DND-41 (cell line): ENCODE data around the gene ZDHHC14.

Source experiments
- ATAC-seq: fragments of 200-7000 bp; cut with Tn5 transposase; 3 replicates; pipeline ENCODE4 v1.9.1; 2021; ENCODE audit warnings: low read depth; ENCODE audit not compliant: insufficient read depth
- DNase-seq: peaks from one replicate; pipeline ENCODE4 v3.0.0-alpha.2; 2020
- H2AFZ ChIP-seq: 2 replicates; pipeline ENCODE4 v1.6.0; 2012; ENCODE audit warnings: low read depth, low read length
- H3K27ac ChIP-seq: 2 replicates; pipeline ENCODE4 v1.5.1; 2012; ENCODE audit warnings: low read length, inconsistent platforms
- H3K27me3 ChIP-seq: fragments of 200-600 bp; sonication (generic); 2 replicates; pipeline ENCODE4 v1.6.0; 2012; ENCODE audit warnings: low read length, mild to moderate bottlenecking, inconsistent platforms; ENCODE audit not compliant: insufficient read depth, poor library complexity
- H3K36me3 ChIP-seq: 2 replicates; pipeline ENCODE4 v1.5.1; 2012; ENCODE audit warnings: low read length, inconsistent platforms; ENCODE audit not compliant: insufficient read depth
- H3K4me1 ChIP-seq: 2 replicates; pipeline ENCODE4 v1.5.1; 2012; ENCODE audit warnings: mild to moderate bottlenecking, low read length; ENCODE audit not compliant: insufficient read depth
- H3K4me2 ChIP-seq: 2 replicates; pipeline ENCODE4 v1.6.0; 2012; ENCODE audit warnings: mild to moderate bottlenecking, moderate library complexity, low read length, inconsistent platforms; ENCODE audit not compliant: insufficient read depth
- H3K4me3 ChIP-seq, 2 experiments: fragments of 200-600 bp in 1 of 2; shearing (Covaris generic) in 1 of 2; 2 replicates each; pipeline ENCODE4 v1.5.1; 2012 to 2016; ENCODE audit warnings: inconsistent platforms in 2 of 2, low read length in 2 of 2, mild to moderate bottlenecking in 2 of 2, low read depth in 1 of 2, moderate library complexity in 1 of 2
- H3K79me2 ChIP-seq: 2 replicates; pipeline ENCODE4 v1.6.0; 2012; ENCODE audit warnings: low read length, inconsistent platforms; ENCODE audit not compliant: insufficient read depth
- H3K9ac ChIP-seq: 2 replicates; pipeline ENCODE4 v1.6.0; 2012; ENCODE audit warnings: low read depth, mild to moderate bottlenecking, inconsistent platforms, low read length, moderate library complexity
- H3K9me3 ChIP-seq: 2 replicates; pipeline ENCODE4 v1.5.1; 2012; ENCODE audit warnings: low read length, moderate library complexity, mild to moderate bottlenecking, inconsistent platforms; ENCODE audit not compliant: insufficient read depth, severe bottlenecking
- H4K20me1 ChIP-seq: 2 replicates; pipeline ENCODE4 v1.6.0; 2012; ENCODE audit warnings: low read length; ENCODE audit not compliant: insufficient read depth
- EZH2 ChIP-seq: IDR thresholded peaks from 3 replicates; pipeline ENCODE4 v1.6.1; 2012; ENCODE audit warnings: borderline replicate concordance, low read depth, mild to moderate bottlenecking, moderate library complexity, low read length, inconsistent platforms; ENCODE audit not compliant: severe bottlenecking
- TF ChIP-seq, protein P1 (sequence below): IDR thresholded peaks from 2 replicates; pipeline ENCODE4 v1.5.1; 2012; ENCODE audit warnings: borderline replicate concordance, low read length, moderate library complexity, mild to moderate bottlenecking; ENCODE audit not compliant: poor library complexity, severe bottlenecking; ENCODE audit errors: extremely low read depth

The ZDHHC14 gene

DNA sequence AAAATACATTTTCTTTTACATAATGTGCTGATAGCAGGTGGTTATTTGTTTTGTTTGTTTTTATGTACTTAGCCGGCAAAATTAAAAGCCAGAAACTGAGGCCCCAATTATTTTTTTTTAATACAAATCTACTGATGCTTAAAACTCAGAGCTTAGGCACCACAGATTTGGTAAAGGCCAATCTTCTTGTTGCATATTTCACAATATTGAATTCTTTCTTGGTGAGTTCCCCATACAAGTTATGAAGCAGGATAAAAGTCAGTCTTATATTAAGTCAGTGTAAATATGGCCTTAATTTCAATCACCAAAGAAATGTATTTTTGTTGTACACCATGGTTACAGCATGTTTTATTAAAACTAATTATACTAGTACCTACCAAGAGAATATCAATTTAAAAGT is 16.3 kb upstream of the ZDHHC14 start:
- no peak for TF ChIP-seq EZH2
- TF ChIP-seq, protein P1, sequence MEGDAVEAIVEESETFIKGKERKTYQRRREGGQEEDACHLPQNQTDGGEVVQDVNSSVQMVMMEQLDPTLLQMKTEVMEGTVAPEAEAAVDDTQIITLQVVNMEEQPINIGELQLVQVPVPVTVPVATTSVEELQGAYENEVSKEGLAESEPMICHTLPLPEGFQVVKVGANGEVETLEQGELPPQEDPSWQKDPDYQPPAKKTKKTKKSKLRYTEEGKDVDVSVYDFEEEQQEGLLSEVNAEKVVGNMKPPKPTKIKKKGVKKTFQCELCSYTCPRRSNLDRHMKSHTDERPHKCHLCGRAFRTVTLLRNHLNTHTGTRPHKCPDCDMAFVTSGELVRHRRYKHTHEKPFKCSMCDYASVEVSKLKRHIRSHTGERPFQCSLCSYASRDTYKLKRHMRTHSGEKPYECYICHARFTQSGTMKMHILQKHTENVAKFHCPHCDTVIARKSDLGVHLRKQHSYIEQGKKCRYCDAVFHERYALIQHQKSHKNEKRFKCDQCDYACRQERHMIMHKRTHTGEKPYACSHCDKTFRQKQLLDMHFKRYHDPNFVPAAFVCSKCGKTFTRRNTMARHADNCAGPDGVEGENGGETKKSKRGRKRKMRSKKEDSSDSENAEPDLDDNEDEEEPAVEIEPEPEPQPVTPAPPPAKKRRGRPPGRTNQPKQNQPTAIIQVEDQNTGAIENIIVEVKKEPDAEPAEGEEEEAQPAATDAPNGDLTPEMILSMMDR, result no peak
- no peak overlapping the region for H2AFZ ChIP-seq
- no peak overlapping the region for H3K27ac ChIP-seq
- no peaks in the 10 kb centered on the region for H3K4me1 ChIP-seq
- no peak overlapping the region for H3K9ac ChIP-seq
- no peak overlapping the region for H3K4me3 ChIP-seq
- no peaks in the 10 kb centered on the region for H3K79me2 ChIP-seq
- no peak for ATAC-seq
- H3K27me3 ChIP-seq, result peaks cover 10% of the 10 kb centered on the region
- DNase-seq, result no peak
- H3K9me3 ChIP-seq, result no peaks in the 10 kb centered on the region
- H4K20me1 ChIP-seq, result no peaks in the 10 kb centered on the region
- no peaks in the 10 kb centered on the region for H3K36me3 ChIP-seq
- H3K4me2 ChIP-seq, result no peak overlapping the region

DNA sequence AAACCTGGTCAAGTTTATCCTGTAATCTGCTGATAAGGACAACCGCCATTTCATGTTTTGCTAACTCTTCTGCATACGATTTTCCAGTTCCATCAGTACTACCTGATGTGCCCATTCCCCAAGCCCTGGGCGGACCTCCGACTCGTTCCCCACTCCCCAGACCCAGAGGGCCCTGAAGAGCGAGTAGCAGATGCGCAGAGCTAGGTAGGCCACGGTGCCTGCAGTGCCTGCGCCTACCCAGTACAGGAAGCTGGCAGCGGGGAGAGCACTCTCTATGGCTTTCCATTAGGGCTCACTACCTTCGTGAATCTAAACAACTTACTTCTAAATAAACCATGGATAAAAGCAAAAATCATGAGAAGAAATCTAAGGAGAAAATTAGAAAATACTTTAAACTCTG is 14.3 kb upstream of the ZDHHC14 start:
- ATAC-seq (no peak), DNase-seq (no peak)
- no peaks in the 10 kb centered on the region for H3K4me1 ChIP-seq
- no peaks in the 10 kb centered on the region for H3K9me3 ChIP-seq
- peaks cover 6% of the 10 kb centered on the region for H3K27me3 ChIP-seq
- no peak overlapping the region for H3K4me2 ChIP-seq
- H4K20me1 ChIP-seq, result no peaks in the 10 kb centered on the region
- H3K9ac ChIP-seq, result no peak overlapping the region
- H3K79me2 ChIP-seq, result no peaks in the 10 kb centered on the region
- TF ChIP-seq, protein P1, result no peak
- TF ChIP-seq EZH2, result no peak
- no peak overlapping the region for H3K27ac ChIP-seq
- no peaks in the 10 kb centered on the region for H3K36me3 ChIP-seq
- no peak overlapping the region for H3K4me3 ChIP-seq
- no peak overlapping the region for H2AFZ ChIP-seq

DNA sequence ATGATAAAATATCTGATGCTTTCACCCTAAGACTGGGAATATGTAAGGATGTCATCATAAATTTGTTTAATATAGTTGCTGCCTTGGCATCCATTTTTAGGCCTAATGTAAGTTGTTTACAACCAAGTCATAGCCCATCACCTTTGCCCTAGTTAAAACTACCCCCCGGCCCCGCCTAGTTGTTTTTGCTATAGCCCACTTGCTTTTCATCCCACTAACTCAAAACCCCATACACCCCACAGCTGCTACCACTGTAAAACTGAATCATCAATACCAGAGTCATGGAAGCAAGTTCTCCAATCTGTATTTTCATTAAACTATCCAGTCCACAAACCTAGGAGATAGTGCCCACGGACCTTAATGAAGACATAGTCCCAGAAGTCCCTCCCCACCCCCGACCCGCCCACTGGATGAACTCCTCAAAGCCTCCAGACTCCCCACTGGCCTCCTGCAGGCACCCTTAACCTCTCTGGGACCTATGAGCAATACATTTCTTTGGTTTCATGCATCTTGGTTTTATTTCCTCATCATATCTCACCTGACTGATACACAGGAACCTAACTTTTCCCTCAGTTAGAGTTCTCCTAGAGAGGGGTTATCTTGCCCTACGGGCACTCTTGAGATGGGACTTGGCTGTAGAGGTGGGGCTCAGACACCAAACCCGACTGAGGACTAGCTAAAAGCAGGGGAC is 12.5 kb upstream of the ZDHHC14 start:
- DNase-seq (no peak), ATAC-seq (no peak)
- no peaks in the 10 kb centered on the region for H3K9me3 ChIP-seq
- peaks cover 14% of the 10 kb centered on the region for H3K27me3 ChIP-seq
- no peaks in the 10 kb centered on the region for H3K79me2 ChIP-seq
- no peak overlapping the region for H3K9ac ChIP-seq
- H4K20me1 ChIP-seq, result no peaks in the 10 kb centered on the region
- H3K27ac ChIP-seq, result no peak overlapping the region
- no peak overlapping the region for H3K4me3 ChIP-seq
- H3K4me1 ChIP-seq, result no peaks in the 10 kb centered on the region
- no peak overlapping the region for H2AFZ ChIP-seq
- H3K4me2 ChIP-seq, result no peak overlapping the region
- TF ChIP-seq EZH2, result no peak
- TF ChIP-seq, protein P1, result no peak
- no peaks in the 10 kb centered on the region for H3K36me3 ChIP-seq

DNA sequence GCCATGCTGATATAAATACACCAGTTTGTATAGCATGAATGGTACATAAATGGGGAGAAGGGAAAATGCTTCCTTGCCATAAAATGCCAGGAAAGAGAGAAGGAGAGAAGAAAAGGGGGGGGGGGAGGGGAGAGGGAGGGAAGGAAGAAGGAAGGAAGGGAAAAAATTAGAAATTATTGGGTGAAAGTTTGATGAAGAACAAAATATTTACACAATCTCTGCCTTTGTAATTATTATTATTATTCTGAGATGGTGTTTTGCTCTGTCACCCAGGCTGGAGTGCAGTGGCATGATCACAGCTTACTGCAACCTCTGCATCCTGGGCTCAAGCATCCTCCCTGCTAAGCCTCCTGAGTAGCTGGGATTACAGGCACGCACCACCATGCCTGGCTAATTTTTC is 10.2 kb upstream of the ZDHHC14 start:
- peaks cover 14% of the 10 kb centered on the region for H3K27me3 ChIP-seq
- no peak for DNase-seq
- no peak overlapping the region for H3K4me3 ChIP-seq

More for the DNA sequence above, 10.2 kb upstream of the ZDHHC14 start:
- no peaks in the 10 kb centered on the region for H4K20me1 ChIP-seq
- no peaks in the 10 kb centered on the region for H3K4me1 ChIP-seq
- H3K36me3 ChIP-seq, result no peaks in the 10 kb centered on the region
- no peak overlapping the region for H3K27ac ChIP-seq
- H3K4me2 ChIP-seq, result no peak overlapping the region
- no peak overlapping the region for H3K9ac ChIP-seq
- no peak for ATAC-seq
- no peaks in the 10 kb centered on the region for H3K9me3 ChIP-seq
- no peak overlapping the region for H2AFZ ChIP-seq
- no peaks in the 10 kb centered on the region for H3K79me2 ChIP-seq
- TF ChIP-seq, protein P1, result no peak
- TF ChIP-seq EZH2, result no peak
